Measurements from ENCODE around the gene RTP1. TPM values are rescaled to one million over a fixed set of nuclear protein-coding genes. Genes with fewer than 3 reads are reported as not detected.
"Not testable (repeated sequence)": the region's sequence is repeated elsewhere in the genome, so short reads cannot be mapped to it uniquely, and the experiment has no call there.

The RTP1 gene
- total RNA-seq, 2 donors from 2014 or later, result not detected

- 0% methylated on average over 3 of the region's 3 CpGs for WGBS, 2 donors
- H3K27ac ChIP-seq, result no peak overlapping the region
- H3K4me3 ChIP-seq, result no peak overlapping the region
- TF ChIP-seq CTCF (IDR thresholded peaks at IDR 0.05) (peak; percentile 62 to 93 (median 73)), POLR2A (IDR thresholded peaks at IDR 0.05) (no peak)
- ATAC-seq (peak; percentile 56), DNase-seq (peak; percentile 28 to 69 (median 45))
- intact Hi-C loops (cut with DNase I), result loop anchor here (10.0 kb wide), 2 partner anchors 50 to 310 kb away; no protein-coding TSS in a partner anchor
- H3K36me3 ChIP-seq (replicated peaks in 1 of 2; ENCODE audit: insufficient read depth in 1 of 2, low read depth in 2 of 2), result no peaks in the 10 kb centered on the region
- no peaks in the 10 kb centered on the region for H3K4me1 ChIP-seq
- no peaks in the 10 kb centered on the region for H3K27me3 ChIP-seq
- no peaks in the 10 kb centered on the region for H3K9me3 ChIP-seq
Measured at GRCh38 chr3:187165144-187165543, 32.1 kb upstream of the RTP1 start.

GRCh38 chr3:187166750-187167149 is 30.5 kb upstream of the RTP1 start:
- Histone ChIP-seq H3K36me3 (replicated peaks in 1 of 2; ENCODE audit: insufficient read depth in 1 of 2, low read depth in 2 of 2) (no peaks in the 10 kb centered on the region), H3K9me3 (no peaks in the 10 kb centered on the region), H3K27me3 (no peaks in the 10 kb centered on the region), H3K4me3 (no peak overlapping the region), H3K4me1 (no peaks in the 10 kb centered on the region), H3K27ac (no peak overlapping the region)
- DNase-seq (no peak), ATAC-seq (no peak)
- TF ChIP-seq POLR2A (IDR thresholded peaks at IDR 0.05), result no peak
- no peak for TF ChIP-seq CTCF (IDR thresholded peaks at IDR 0.05)
- WGBS, 2 donors, result 73 to 76% methylated on average over 8 of the region's 8 CpGs
- intact Hi-C loops (cut with DNase I), result loop anchor here (10.0 kb wide), 2 partner anchors 52 to 312 kb away; no protein-coding TSS in a partner anchor

- DNase-seq (no peak), ATAC-seq (no peak)
- no peak for TF ChIP-seq POLR2A (IDR thresholded peaks at IDR 0.05)
- no peak for TF ChIP-seq CTCF (IDR thresholded peaks at IDR 0.05)
- 64 to 70% methylated on average over 5 of the region's 5 CpGs for whole genome bisulfite sequencing, 2 donors
- no peaks in the 10 kb centered on the region for H3K36me3 ChIP-seq (replicated peaks in 1 of 2; ENCODE audit: insufficient read depth in 1 of 2, low read depth in 2 of 2)
- H3K4me1 ChIP-seq, result no peaks in the 10 kb centered on the region
- H3K27me3 ChIP-seq, result no peaks in the 10 kb centered on the region
- H3K4me3 ChIP-seq, result no peak overlapping the region
- no peaks in the 10 kb centered on the region for H3K9me3 ChIP-seq
- H3K27ac ChIP-seq, result no peak overlapping the region
- intact Hi-C loops (cut with DNase I), result loop anchor here (10.0 kb wide), 2 partner anchors 53 to 313 kb away; no protein-coding TSS in a partner anchor
Measured at GRCh38 chr3:187167777-187168176, 29.5 kb upstream of the RTP1 start.

- DNase-seq (no peak), ATAC-seq (no peak)
- WGBS, 2 donors, result 61 to 78% methylated on average over 2 of the region's 2 CpGs
- no peak overlapping the region for H3K27ac ChIP-seq
- TF ChIP-seq CTCF (IDR thresholded peaks at IDR 0.05) (no peak), POLR2A (IDR thresholded peaks at IDR 0.05) (no peak)
- no peak overlapping the region for H3K4me3 ChIP-seq
- no peaks in the 10 kb centered on the region for H3K27me3 ChIP-seq
- H3K4me1 ChIP-seq, result no peaks in the 10 kb centered on the region
- H3K36me3 ChIP-seq (replicated peaks in 1 of 2; ENCODE audit: insufficient read depth in 1 of 2, low read depth in 2 of 2), result no peaks in the 10 kb centered on the region
- intact Hi-C loops (cut with DNase I), result loop anchor here (10.0 kb wide), 2 partner anchors 55 to 315 kb away; no protein-coding TSS in a partner anchor
- H3K9me3 ChIP-seq, result no peaks in the 10 kb centered on the region
Measured at GRCh38 chr3:187169231-187169960, 27.9 kb upstream of the RTP1 start.

- H3K36me3 ChIP-seq (replicated peaks in 1 of 2; ENCODE audit: insufficient read depth in 1 of 2, low read depth in 2 of 2); ATAC-seq; H3K27ac ChIP-seq; H3K4me3 ChIP-seq; H3K9me3 ChIP-seq; H3K4me1 ChIP-seq; H3K27me3 ChIP-seq; intact Hi-C loops (cut with DNase I); DNase-seq: not testable (repeated sequence)
- 84% methylated on average over 5 of the region's 5 CpGs for WGBS, 2 donors
Measured at GRCh38 chr3:187170911-187171310, 26.4 kb upstream of the RTP1 start.

Measured in body of pancreas (tissue), 4 donors.